Lower leg skin (tissue), 3 donors: ENCODE results near the gene CCDC40.

Source experiments
- CTCF ChIP-seq, 3 donors: fragments of 450-650 bp; IDR thresholded peaks; one replicate each; pipeline ENCODE4 v1.5.1; 2016; ENCODE audit warnings: antibody characterized with exemption in 3 of 3, mild to moderate bottlenecking in 3 of 3, moderate library complexity in 2 of 3
- POLR2A ChIP-seq, 2 donors: fragments of 450-650 bp; IDR thresholded peaks; one replicate each; pipeline ENCODE4 v1.6.1; 2016 to 2017; ENCODE audit warnings: antibody characterized with exemption in 2 of 2, mild to moderate bottlenecking in 1 of 2, moderate library complexity in 1 of 2

- TF ChIP-seq POLR2A (IDR thresholded peaks at IDR 0.05) (no peak), CTCF (IDR thresholded peaks at IDR 0.05) (no peak)
Observed at GRCh38 chr17:79992649-79993389, 43.6 kb upstream of the CCDC40 start.
